Smooth muscle cell (in vitro differentiated cells): ENCODE data around the gene KCNK3. TPM values are rescaled to one million over a fixed set of nuclear protein-coding genes. Genes with fewer than 3 reads are reported as not detected.

Experiments
- DNase-seq: peaks from one replicate; lab custom pipeline; 2025; ENCODE audit not compliant: unreplicated experiment; lab: John Stamatoyannopoulos, UW
- H2AFZ ChIP-seq: fragments of 200-600 bp; sonication (generic); 2 replicates; pipeline ENCODE4 v1.6.0; 2016; ENCODE audit warnings: antibody characterized with exemption, low read depth, mild to moderate bottlenecking
- H3F3A ChIP-seq: fragments of 200-600 bp; sonication (generic); 2 replicates; pipeline ENCODE4 v1.6.0; 2017; ENCODE audit warnings: antibody characterized with exemption, low read depth
- H3K27ac ChIP-seq: fragments of 200-600 bp; sonication (generic); 2 replicates; pipeline ENCODE4 v1.5.1; 2016; ENCODE audit warnings: low read depth, mild to moderate bottlenecking
- H3K27me3 ChIP-seq: fragments of 200-600 bp; sonication (generic); 2 replicates; pipeline ENCODE4 v1.6.1; 2016; ENCODE audit warnings: low read depth, mild to moderate bottlenecking
- H3K36me3 ChIP-seq: fragments of 200-600 bp; sonication (generic); 2 replicates; pipeline ENCODE4 v1.5.1; 2016; ENCODE audit warnings: low read depth
- H3K4me1 ChIP-seq: fragments of 200-600 bp; sonication (generic); 2 replicates; pipeline ENCODE4 v1.5.1; 2016; ENCODE audit warnings: low read depth
- H3K4me2 ChIP-seq: fragments of 200-600 bp; sonication (generic); 2 replicates; pipeline ENCODE4 v1.6.0; 2016; ENCODE audit warnings: mild to moderate bottlenecking
- H3K4me3 ChIP-seq: fragments of 200-600 bp; sonication (generic); 2 replicates; pipeline ENCODE4 v1.5.1; 2016; ENCODE audit warnings: mild to moderate bottlenecking
- H3K79me2 ChIP-seq: fragments of 200-600 bp; sonication (generic); 2 replicates; pipeline ENCODE4 v1.6.0; 2016; ENCODE audit warnings: low read depth, mild to moderate bottlenecking
- H3K9ac ChIP-seq: fragments of 200-600 bp; sonication (generic); 2 replicates; pipeline ENCODE4 v1.6.0; 2016; ENCODE audit warnings: low read depth
- H3K9me3 ChIP-seq: fragments of 200-600 bp; sonication (generic); replicated peaks from 2 replicates; pipeline ENCODE4 v1.5.1; 2016; ENCODE audit warnings: low read depth
- H4K20me1 ChIP-seq: fragments of 200-600 bp; sonication (generic); 2 replicates; pipeline ENCODE4 v1.6.0; 2016; ENCODE audit warnings: low read depth
- WGBS: methylation state at CpG from one replicate; pipeline ENCODE4 v1.1.7; 2016; ENCODE audit warnings: low lambda C conversion rate; 5-methylcytosine and 5-hydroxymethylcytosine counted together
- polyA plus RNA-seq: library from polyadenylated mRNA; unstranded; fragments of >200 nt; fragmentation: Nextera tagmentation; extraction: Ambion mirVana; gene quantifications from 2 replicates; pipeline ENCODE4 v1.2.1, GENCODE V29; 2016
- total RNA-seq: library from RNA; depleted of rRNA; stranded (reverse); fragments of >200 nt; gene quantifications from 2 replicates; pipeline ENCODE4 v1.2.3, GENCODE V29; 2014
- TF ChIP-seq, protein P1 (sequence below): fragments of 200-600 bp; sonication (generic); IDR thresholded peaks from 2 replicates; pipeline ENCODE4 v1.5.1; 2017; ENCODE audit warnings: borderline replicate concordance, mild to moderate bottlenecking, antibody characterized with exemption; ENCODE audit not compliant: insufficient read depth, poor library complexity, severe bottlenecking

Gene KCNK3
- total and polyA plus RNA-seq, 2 experiments from 2014 or later: 1.1 to 7.5 TPM

DNA sequence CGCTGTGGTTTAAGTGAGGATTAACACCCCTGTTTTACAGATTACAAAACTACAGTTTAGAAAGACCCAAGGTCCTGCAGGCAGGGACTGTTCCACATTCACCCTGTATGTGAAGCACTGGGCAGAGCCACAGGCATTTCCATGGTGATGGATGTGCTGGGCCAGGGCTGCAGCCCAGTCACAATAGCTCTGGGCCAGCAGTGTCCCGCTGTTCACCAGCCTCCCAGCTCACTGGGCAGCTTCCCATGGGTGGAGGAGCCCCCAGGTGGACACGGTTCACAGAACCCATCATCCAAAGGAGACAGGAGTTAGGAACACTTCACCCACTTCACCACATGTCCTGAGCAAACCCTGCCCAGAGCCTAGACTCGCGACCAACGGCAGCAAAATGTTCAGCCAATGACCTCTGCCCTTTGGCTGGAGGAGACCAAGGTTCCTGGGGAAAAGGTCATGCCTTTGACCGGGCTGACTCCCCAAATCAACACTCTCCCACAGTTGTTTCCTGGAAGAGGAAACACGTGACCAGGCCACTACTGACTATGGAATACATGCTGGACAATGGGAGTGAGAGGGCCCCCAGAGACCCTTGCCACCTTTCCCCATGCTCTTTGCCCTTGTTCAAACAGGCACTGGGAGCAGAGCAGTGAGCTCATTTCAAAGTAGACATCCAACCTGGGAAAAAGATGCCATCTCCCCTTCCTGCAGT lies 43.5 kb downstream of the KCNK3 start:
- Histone ChIP-seq H2AFZ (no peak overlapping the region), H3K27me3 (no peaks in the 10 kb centered on the region), H3K36me3 (no peaks in the 10 kb centered on the region), H3K4me3 (no peak overlapping the region), H3F3A (peaks cover 4% of the 10 kb centered on the region), H3K9me3 (no peaks in the 10 kb centered on the region), H3K4me2 (no peak overlapping the region), H3K4me1 (no peaks in the 10 kb centered on the region), H3K9ac (no peak overlapping the region), H3K79me2 (no peaks in the 10 kb centered on the region), H3K27ac (no peak overlapping the region), H4K20me1 (no peaks in the 10 kb centered on the region)
- WGBS: 87% methylated on average over 8 of the region's 8 CpGs
- TF ChIP-seq, protein P1, sequence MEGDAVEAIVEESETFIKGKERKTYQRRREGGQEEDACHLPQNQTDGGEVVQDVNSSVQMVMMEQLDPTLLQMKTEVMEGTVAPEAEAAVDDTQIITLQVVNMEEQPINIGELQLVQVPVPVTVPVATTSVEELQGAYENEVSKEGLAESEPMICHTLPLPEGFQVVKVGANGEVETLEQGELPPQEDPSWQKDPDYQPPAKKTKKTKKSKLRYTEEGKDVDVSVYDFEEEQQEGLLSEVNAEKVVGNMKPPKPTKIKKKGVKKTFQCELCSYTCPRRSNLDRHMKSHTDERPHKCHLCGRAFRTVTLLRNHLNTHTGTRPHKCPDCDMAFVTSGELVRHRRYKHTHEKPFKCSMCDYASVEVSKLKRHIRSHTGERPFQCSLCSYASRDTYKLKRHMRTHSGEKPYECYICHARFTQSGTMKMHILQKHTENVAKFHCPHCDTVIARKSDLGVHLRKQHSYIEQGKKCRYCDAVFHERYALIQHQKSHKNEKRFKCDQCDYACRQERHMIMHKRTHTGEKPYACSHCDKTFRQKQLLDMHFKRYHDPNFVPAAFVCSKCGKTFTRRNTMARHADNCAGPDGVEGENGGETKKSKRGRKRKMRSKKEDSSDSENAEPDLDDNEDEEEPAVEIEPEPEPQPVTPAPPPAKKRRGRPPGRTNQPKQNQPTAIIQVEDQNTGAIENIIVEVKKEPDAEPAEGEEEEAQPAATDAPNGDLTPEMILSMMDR: no peak
- DNase-seq: no peak

DNA sequence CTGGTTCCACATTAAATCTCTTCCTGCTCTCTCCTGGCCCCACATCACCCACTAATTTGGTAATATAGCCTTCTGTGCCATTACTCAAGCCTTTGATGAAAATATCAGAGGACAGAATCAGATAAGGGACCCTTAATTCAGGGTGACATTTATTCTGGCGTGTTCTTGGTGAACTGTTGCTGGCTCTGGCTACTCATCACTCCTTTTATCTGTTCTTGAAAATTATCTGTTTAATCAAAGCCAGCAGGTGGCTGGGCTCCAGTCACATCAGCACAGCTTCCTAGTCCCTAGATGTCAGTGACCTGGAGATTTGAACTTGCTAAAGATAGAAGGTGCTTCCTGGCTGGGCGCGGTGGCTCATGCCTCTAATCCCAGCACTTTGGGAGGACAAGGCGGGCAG lies 44.7 kb downstream of the KCNK3 start:
- TF ChIP-seq, protein P1: no peak
- DNase-seq: no peak
- WGBS: 93% methylated on average over 4 of the region's 4 CpGs

DNA sequence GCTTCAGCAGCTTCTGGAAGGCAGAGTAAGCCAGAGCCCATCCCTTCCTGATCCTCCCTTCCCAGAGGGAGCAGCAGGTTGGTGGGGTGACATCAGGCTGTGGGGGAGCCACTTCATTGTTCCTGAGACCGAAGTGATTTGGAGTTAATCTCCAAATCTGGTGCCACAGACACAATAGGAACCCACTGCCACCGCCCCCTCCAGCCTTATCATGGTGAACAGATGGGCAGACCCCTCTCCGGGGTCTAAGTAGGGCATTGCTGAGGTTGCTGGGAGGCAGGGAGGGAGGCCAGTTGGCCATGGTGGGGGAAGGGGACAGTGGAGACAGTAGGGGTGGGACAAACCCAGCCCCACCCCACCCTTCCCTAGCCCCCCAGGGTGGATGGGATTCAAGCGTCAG lies 46.0 kb downstream of the KCNK3 start:
- Histone ChIP-seq H3K36me3 (no peaks in the 10 kb centered on the region), H3K27me3 (no peaks in the 10 kb centered on the region), H3F3A (peaks cover 4% of the 10 kb centered on the region), H2AFZ (no peak overlapping the region), H4K20me1 (no peaks in the 10 kb centered on the region), H3K4me1 (no peaks in the 10 kb centered on the region), H3K4me2 (no peak overlapping the region), H3K4me3 (no peak overlapping the region), H3K79me2 (no peaks in the 10 kb centered on the region), H3K9me3 (no peaks in the 10 kb centered on the region), H3K27ac (no peak overlapping the region), H3K9ac (no peak overlapping the region)
- TF ChIP-seq, protein P1: no peak
- no peak for DNase-seq
- 100% methylated on average over 4 of the region's 4 CpGs for WGBS

More for the DNA sequence above, 44.7 kb downstream of the KCNK3 start:
- Histone ChIP-seq H3K4me2 (no peak overlapping the region), H3K4me3 (no peak overlapping the region), H3K27me3 (no peaks in the 10 kb centered on the region), H3K79me2 (no peaks in the 10 kb centered on the region), H3K27ac (no peak overlapping the region), H3K9ac (no peak overlapping the region), H3K4me1 (no peaks in the 10 kb centered on the region), H4K20me1 (no peaks in the 10 kb centered on the region), H3K36me3 (no peaks in the 10 kb centered on the region), H3F3A (peaks cover 4% of the 10 kb centered on the region), H2AFZ (no peak overlapping the region), H3K9me3 (no peaks in the 10 kb centered on the region)

DNA sequence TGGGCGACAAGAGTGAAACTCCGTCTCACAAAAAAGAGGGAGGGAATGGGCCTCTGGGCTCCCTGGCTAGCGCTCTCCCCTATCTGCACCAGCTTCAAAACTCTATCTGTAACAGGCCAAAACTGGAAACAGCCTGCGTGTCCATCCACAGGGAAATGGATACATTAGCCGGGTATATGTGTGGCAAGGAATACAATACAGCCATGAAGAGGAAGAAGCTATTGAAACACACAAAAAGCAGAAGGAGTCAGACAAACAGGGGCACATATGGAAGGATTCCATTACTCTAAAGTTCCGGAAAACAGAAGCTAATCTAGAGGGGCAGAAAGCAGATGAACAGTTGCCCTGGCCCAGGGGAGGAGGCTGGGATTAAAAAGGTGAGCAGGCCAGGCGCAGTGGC lies 47.0 kb downstream of the KCNK3 start:
- H3K4me3 ChIP-seq: no peak overlapping the region
- no peak for DNase-seq
- H3K27ac ChIP-seq: no peak overlapping the region
- H3F3A ChIP-seq: no peaks in the 10 kb centered on the region
- H3K9me3 ChIP-seq: no peaks in the 10 kb centered on the region
- H3K79me2 ChIP-seq: no peaks in the 10 kb centered on the region
- no peaks in the 10 kb centered on the region for H3K36me3 ChIP-seq
- no peaks in the 10 kb centered on the region for H3K4me1 ChIP-seq
- TF ChIP-seq, protein P1: no peak
- no peak overlapping the region for H3K9ac ChIP-seq
- H2AFZ ChIP-seq: no peak overlapping the region
- H3K27me3 ChIP-seq: no peaks in the 10 kb centered on the region
- 97% methylated on average over 7 of the region's 7 CpGs for WGBS
- no peak overlapping the region for H3K4me2 ChIP-seq
- no peaks in the 10 kb centered on the region for H4K20me1 ChIP-seq
